ENCODE data around the gene EIF2S3. TPM values are rescaled to one million over a fixed set of nuclear protein-coding genes. Genes with fewer than 3 reads are reported as not detected.

EIF2S3 gene
- total and polyA plus RNA-seq, 9 donors: 121 to 384 (median 256) TPM

GRCh38 chrX:24099394-24099793 is 44.6 kb downstream of the EIF2S3 start:
- WGBS, 3 donors: 67 to 75% (median 74%) methylated on average over 6 of the region's 6 CpGs
- intact Hi-C loops (cut with DNase I): no loop called here

DNA sequence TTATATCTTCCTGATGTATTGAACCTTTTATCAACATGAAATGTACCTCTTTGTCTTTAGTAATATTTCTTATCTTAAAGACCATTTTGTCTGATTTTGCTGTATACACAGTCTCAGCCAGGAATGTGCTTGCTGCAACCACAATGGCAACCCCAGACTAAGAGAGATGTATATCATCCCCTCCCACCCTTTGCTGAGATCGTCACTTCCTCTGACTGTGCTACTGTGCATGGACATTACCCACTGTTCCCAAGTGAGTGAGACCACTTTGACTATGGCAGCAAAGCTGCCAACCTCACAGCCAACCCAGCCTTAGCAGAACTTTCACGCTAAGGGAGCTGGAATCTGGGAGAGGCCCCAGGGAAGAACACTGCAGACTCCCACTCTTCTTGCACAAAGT is 46.0 kb downstream of the EIF2S3 start:
- Histone ChIP-seq H3K9me3 (no peaks in the 10 kb centered on the region), H3K4me3 (no peak overlapping the region), H3K36me3 (no peaks in the 10 kb centered on the region), H3K27ac (no peak overlapping the region), H3K4me1 (ENCODE audit: insufficient read depth) (no peaks in the 10 kb centered on the region), H3K27me3 (no peaks in the 10 kb centered on the region)
- intact Hi-C loops (cut with DNase I): no loop called here
- no peak for DNase-seq
- WGBS, 3 donors: 44 to 69% (median 66%) methylated on average over 2 of the region's 2 CpGs
- TF ChIP-seq, protein P1, sequence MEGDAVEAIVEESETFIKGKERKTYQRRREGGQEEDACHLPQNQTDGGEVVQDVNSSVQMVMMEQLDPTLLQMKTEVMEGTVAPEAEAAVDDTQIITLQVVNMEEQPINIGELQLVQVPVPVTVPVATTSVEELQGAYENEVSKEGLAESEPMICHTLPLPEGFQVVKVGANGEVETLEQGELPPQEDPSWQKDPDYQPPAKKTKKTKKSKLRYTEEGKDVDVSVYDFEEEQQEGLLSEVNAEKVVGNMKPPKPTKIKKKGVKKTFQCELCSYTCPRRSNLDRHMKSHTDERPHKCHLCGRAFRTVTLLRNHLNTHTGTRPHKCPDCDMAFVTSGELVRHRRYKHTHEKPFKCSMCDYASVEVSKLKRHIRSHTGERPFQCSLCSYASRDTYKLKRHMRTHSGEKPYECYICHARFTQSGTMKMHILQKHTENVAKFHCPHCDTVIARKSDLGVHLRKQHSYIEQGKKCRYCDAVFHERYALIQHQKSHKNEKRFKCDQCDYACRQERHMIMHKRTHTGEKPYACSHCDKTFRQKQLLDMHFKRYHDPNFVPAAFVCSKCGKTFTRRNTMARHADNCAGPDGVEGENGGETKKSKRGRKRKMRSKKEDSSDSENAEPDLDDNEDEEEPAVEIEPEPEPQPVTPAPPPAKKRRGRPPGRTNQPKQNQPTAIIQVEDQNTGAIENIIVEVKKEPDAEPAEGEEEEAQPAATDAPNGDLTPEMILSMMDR (IDR thresholded peaks at IDR 0.05): no peak
- TF ChIP-seq POLR2A (IDR thresholded peaks at IDR 0.05) (no peak), EP300 (IDR thresholded peaks at IDR 0.05) (no peak)

More at GRCh38 chrX:24099394-24099793, 44.6 kb downstream of the EIF2S3 start:
- Histone ChIP-seq H3K36me3 (no peaks in the 10 kb centered on the region), H3K9me3 (no peaks in the 10 kb centered on the region), H3K4me1 (ENCODE audit: insufficient read depth) (no peaks in the 10 kb centered on the region), H3K4me3 (no peak overlapping the region), H3K27ac (no peak overlapping the region), H3K27me3 (no peaks in the 10 kb centered on the region)
- TF ChIP-seq, protein P1 (IDR thresholded peaks at IDR 0.05): no peak
- TF ChIP-seq EP300 (IDR thresholded peaks at IDR 0.05) (no peak), POLR2A (IDR thresholded peaks at IDR 0.05) (no peak)
- DNase-seq: no peak

DNA sequence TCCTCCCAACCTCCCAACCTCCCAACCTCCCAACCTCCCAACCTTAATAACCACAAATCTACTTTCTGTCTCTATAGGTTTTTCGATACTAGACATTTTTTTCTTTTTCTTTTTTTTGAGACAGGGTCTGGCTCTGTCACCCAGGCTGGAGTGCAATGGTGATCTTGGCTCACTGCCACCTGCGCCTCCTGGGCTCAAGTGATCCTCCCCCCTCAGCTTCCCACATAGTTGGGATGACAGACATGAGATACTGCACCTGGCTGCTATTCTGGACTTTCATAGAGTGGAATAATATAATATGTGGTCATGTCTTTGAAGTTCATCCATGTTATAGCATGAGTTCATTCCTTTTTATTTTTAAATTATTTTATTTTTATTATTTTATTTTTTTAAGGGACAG is 55.3 kb downstream of the EIF2S3 start:
- TF ChIP-seq EP300 (IDR thresholded peaks at IDR 0.05) (no peak), POLR2A (IDR thresholded peaks at IDR 0.05) (no peak)
- TF ChIP-seq, protein P1 (IDR thresholded peaks at IDR 0.05): no peak
- no peak overlapping the region for H3K27ac ChIP-seq
- intact Hi-C loops (cut with DNase I): no loop called here
- no peaks in the 10 kb centered on the region for H3K4me1 ChIP-seq (ENCODE audit: insufficient read depth)
- no peaks in the 10 kb centered on the region for H3K36me3 ChIP-seq
- H3K9me3 ChIP-seq: no peaks in the 10 kb centered on the region
- DNase-seq: peak in 1 of 5 donors; percentile 13
- WGBS, 3 donors: 35 to 53% (median 48%) methylated on average over 2 of the region's 2 CpGs
- no peaks in the 10 kb centered on the region for H3K27me3 ChIP-seq
- no peak overlapping the region for H3K4me3 ChIP-seq

- no peak for DNase-seq
- H3K27me3 ChIP-seq: no peaks in the 10 kb centered on the region
- H3K4me3 ChIP-seq: no peak overlapping the region
- no peak overlapping the region for H3K27ac ChIP-seq
- intact Hi-C loops (cut with DNase I): no loop called here
- WGBS, 3 donors: 89 to 91% (median 90%) methylated on average over 2 of the region's 2 CpGs
- peaks cover 2% of the 10 kb centered on the region for H3K4me1 ChIP-seq (ENCODE audit: insufficient read depth)
- H3K9me3 ChIP-seq: no peaks in the 10 kb centered on the region
- TF ChIP-seq EP300 (IDR thresholded peaks at IDR 0.05): no peak
- TF ChIP-seq, protein P1 (IDR thresholded peaks at IDR 0.05): no peak
- no peak for TF ChIP-seq POLR2A (IDR thresholded peaks at IDR 0.05)
- H3K36me3 ChIP-seq: no peaks in the 10 kb centered on the region
Observed at GRCh38 chrX:24113181-24113580, 58.4 kb downstream of the EIF2S3 start.

All from ovary (tissue), 9 donors.